HG02938 (cell line): Measurements from ENCODE around the gene TBCK.
"Not testable (repeated sequence)": the region's sequence is repeated elsewhere in the genome, so short reads cannot be mapped to it uniquely, and the experiment has no call there.

ENCODE experiments used
- ATAC-seq: cut with Tn5 transposase; IDR thresholded peaks from one replicate; pipeline ENCODE4 v1.9.1; 2021; ENCODE audit warnings: mild to moderate bottlenecking, moderate library complexity; ENCODE audit not compliant: unreplicated experiment

The TBCK gene

GRCh38 chr4:106238820-106239420 is 77.1 kb downstream of the TBCK start:
- peak; percentile 98 for ATAC-seq

- ATAC-seq: no peak
Measured at GRCh38 chr4:106231931-106232330, 84.1 kb downstream of the TBCK start.

DNA sequence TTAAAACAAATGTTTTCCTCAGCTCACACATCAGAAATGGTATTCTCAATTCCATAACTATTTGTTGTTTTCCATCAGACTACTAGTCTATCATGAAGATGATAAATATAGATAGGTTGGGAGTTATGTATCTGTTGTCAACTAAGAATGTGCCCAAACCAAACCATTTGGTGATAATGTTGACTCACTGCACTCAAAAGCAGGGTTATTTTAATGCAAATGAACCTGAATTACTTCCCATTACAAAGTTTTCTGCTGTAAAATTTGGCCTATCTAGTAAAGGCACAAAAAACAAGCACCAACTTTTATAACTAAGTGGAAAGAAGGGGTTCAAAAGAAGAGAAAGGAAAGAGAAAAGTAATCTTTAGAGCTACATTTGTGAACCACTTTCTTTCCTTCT is 93.5 kb downstream of the TBCK start:
- no peak for ATAC-seq

DNA sequence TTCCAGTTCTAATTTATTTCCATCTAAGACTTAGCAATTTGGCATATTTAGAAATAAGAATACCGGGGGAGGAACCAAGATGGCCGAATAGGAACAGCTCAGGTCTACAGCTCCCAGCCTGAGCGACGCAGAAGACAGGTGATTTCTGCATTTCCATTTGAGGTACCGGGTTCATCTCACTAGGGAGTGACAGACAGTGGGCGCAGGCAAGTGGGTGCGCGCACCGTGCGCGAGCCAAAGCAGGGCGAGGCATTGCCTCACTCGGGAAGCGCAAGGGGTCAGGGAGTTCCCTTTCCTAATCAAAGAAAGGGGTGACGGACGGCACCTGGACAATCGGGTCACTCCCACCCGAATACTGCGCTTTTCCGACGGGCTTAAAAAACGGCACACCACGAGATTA is 102.7 kb downstream of the TBCK start:
- not testable (repeated sequence) for ATAC-seq

DNA sequence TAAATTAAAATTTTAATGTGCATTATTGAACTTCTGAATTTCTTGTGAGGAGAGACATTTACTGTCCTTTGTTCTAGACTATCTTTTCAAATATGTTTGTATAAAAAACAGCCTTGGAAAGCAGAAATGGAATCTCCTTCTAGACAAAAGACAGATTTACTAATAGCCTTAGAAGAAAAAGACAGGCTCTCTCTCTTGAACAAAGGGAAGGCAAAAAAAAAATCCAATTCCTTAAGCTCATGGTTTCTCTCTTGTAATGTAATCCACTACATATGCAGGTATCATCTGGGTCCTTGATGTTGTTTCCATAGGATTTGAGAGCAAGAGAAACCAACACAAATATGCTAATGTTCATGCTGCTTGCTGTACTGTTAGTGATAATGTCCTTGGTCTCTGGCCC is 106.0 kb downstream of the TBCK start:
- no peak for ATAC-seq

GRCh38 chr4:106208481-106209460 is 107.2 kb downstream of the TBCK start:
- no peak for ATAC-seq

- ATAC-seq: no peak
Measured at GRCh38 chr4:106201373-106201772, 114.6 kb downstream of the TBCK start.

DNA sequence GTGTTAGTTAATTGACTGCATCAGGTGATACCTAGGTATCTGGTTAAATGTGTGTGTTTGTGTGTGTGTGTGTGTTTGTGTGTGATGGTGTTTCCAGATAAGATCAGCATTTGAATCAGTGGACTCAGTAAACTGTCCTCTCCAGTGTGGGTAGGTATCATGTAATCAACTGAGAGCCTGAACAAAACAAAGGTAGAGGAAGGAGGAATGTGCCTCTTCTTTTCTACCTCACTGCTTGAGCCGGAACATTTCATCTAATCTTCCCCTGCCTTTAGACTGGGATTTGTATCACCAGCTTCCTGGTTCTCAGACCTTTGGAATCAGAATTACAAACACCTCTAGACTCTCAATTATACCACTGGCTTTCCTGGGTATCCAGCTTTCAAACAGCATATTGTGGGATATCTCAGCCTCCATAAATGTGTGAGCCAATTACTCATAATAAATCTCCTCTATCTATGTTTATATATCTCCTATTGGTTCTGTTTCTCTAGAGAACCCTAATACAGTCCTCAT is 120.5 kb downstream of the TBCK start:
- ATAC-seq: no peak

DNA sequence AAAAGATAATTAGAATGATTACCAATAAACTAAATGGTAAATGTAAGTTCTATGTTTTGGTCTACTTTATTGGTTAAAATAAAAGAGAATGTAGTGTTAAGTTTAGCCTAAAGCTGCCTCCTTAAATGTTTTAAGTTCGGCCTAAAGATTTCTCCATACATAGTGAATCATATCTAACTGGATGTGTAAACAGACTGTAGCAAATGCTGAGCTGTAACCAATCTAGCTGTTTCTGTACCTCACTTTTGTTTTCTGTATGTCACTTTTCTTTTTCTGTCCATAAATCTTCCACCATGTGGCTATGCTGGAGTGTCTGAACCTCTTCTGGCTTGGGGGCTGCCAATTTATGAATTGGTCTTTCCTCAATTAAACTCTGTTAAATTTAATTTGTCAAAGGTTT is 121.2 kb downstream of the TBCK start:
- no peak for ATAC-seq

- no peak for ATAC-seq
Measured at GRCh38 chr4:106192131-106192530, 123.9 kb downstream of the TBCK start.

DNA sequence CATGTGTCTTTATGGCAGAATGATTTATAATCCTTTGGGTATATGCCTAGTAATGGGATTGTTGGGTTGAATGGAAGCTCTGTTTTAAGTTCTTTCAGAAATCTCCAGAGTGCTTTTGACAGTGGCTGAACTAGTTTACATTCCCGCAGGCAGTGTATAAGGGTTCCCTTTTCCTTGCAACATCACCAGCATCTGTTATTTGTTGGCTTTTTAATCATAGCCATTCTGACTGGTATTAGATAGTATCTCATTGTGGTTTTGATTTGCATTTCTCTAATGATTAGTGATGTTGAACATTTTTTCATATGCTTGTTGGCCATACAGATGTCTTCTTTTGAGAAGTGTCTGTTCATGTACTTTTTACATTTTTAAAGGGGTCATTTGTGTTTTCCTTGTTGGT is 129.8 kb downstream of the TBCK start:
- ATAC-seq: no peak

GRCh38 chr4:106183551-106183950 is 132.5 kb downstream of the TBCK start:
- ATAC-seq: no peak

- no peak for ATAC-seq
Measured at GRCh38 chr4:106172861-106173260, 143.1 kb downstream of the TBCK start.

GRCh38 chr4:106165351-106166010 is 150.5 kb downstream of the TBCK start:
- ATAC-seq: no peak

DNA sequence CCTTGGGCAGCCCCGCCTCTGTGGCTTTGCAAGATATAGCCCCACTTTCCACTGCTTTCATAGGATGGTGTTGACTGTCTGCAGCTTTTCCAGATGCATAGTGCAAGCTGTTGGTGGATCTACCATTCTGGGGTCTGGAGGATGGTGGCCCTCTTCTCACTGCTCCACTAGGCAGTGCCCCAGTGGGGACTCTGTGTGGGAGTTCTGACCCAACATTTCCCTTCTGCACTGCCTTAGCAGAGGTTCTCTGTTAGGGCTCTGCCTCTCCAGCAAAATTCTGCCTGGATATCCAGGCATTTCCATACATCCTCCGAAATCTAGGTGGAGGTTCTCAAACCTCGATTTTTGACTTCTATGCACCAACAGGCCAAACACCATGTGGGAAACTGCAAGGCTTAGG is 153.7 kb downstream of the TBCK start:
- ATAC-seq: no peak

DNA sequence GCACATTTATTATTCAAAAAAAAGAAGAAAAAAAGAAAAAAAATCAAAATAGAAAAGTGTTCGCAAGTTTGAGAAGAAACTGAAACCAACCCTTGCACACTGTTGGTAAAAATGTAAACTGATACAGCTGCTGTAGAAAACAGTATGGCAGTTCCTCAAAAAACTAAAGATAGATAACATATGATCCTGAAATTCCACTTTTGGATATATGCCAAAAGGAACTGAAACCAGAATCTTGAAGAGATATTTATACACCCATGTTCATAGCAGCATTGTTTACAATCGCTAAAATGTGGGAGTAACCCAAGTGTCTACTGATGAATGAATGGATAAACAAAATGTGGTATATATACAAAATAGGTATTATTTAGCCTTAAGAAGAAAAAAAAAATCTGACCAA is 155.4 kb downstream of the TBCK start:
- no peak for ATAC-seq

- ATAC-seq: no peak
Measured at GRCh38 chr4:106149911-106150310, 166.1 kb downstream of the TBCK start.

DNA sequence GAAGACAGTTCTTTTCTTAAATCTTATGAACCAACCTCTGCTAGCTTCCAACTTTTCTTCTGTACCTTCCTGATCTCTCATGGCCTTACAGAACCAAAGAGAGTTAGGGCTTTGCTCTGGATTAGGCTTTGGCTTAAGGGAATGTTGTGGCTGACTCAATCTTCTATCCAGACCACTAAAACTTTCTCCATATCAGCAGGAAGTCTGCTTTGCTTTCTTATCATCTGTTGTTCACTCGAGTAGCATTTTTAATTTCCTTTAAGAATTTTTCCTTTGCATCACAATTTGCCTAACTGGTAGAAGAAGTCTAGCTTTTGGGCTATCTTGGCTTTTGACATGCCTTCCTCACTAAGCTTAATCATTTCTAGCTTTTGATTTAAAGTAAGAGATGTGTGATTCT is 167.0 kb downstream of the TBCK start:
- no peak for ATAC-seq

DNA sequence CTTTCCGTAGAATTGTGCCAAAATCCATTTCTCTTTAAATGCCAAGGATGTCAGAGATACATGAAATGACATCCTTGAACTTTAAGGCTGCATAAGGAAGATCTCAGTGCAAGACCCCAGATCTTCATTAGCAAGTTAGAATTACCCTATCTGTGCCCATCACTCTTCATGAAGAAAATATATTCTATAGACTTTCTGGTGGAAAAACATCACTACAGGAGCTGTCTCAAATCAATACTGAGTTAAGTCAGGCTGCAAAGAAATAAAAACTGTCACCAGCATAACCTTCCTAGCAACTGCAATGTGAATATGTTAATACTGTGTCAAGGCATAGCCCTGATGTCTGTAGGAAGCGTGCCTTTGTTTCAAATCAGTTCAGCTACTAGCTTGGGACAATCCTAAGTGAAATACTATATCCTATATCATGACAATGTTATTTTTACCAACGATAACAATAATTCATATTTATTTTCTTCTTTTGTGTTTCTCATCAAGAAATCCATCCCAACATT is 173.3 kb downstream of the TBCK start:
- ATAC-seq: no peak

GRCh38 chr4:106140601-106141000 is 175.4 kb downstream of the TBCK start:
- no peak for ATAC-seq

DNA sequence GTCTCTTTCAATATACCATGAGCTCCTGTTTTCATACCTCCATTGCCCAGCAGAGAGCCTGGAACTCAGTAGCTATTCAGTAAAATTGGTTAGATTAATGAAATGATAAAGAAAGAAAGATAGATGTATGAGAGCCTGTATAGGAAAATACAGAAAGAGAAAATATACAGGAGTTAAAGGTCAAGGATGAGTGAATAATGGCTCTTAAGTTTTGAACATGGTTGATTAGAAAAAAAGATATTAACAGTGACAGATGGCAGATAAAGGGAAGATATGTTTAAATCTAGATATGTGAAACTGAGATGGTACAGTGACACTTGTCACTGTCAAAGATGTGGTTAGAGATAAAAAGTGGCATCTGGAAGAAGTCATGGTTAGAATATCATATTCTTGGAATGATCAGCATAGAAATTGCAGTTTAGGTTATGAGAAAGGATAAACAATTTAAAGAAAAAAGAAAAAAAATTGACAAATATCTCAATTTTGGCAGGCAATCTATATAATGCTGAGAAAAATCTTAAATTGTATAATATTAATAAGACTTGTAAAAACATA is 179.2 kb downstream of the TBCK start:
- no peak for ATAC-seq
